Activated naive CD4-positive, alpha-beta T cell treated with anti-CD3 and anti-CD28 coated beads, Interleukin-2, amount 50 U/mL, for 16 hours (primary cell): ENCODE measurements around the gene DPF1.
"Not testable (repeated sequence)": the region's sequence is repeated elsewhere in the genome, so short reads cannot be mapped to it uniquely, and the experiment has no call there.

Experiments
- DNase-seq: peaks from one replicate; pipeline ENCODE4 v3.0.0-alpha.2; 2020

DPF1 gene

GRCh38 chr19:38224014-38224862 is at the start of gene DPF1:
Gene DPF1 (minus strand): TSS chr19:38224222. CDS start chr19:38224142, 80 bp downstream.
- DNase-seq = peak; percentile 62

GRCh38 chr19:38273499-38273898 is 49.5 kb upstream of the DPF1 start:
- DNase-seq = no peak

GRCh38 chr19:38270587-38271167 is 46.7 kb upstream of the DPF1 start:
- DNase-seq = no peak

GRCh38 chr19:38268539-38268938 is 44.5 kb upstream of the DPF1 start:
- no peak for DNase-seq

GRCh38 chr19:38267761-38268483 is 43.9 kb upstream of the DPF1 start:
- no peak for DNase-seq

GRCh38 chr19:38266981-38267597 is 43.1 kb upstream of the DPF1 start:
- no peak for DNase-seq

- no peak for DNase-seq
Observed at GRCh38 chr19:38265921-38266429, 42.0 kb upstream of the DPF1 start.

GRCh38 chr19:38265213-38265861 is 41.3 kb upstream of the DPF1 start:
- DNase-seq = no peak

- peak; percentile 61 for DNase-seq
Observed at GRCh38 chr19:38264486-38265212, 40.6 kb upstream of the DPF1 start, which contains the start of gene SPINT2. Gene SPINT2 (plus strand): TSS chr19:38264573. CDS start chr19:38264893, 320 bp downstream.

GRCh38 chr19:38263689-38264485 is 39.9 kb upstream of the DPF1 start:
- DNase-seq = peak; percentile 71

GRCh38 chr19:38262585-38263268 is 38.7 kb upstream of the DPF1 start:
- DNase-seq = no peak

GRCh38 chr19:38261942-38262341 is 37.9 kb upstream of the DPF1 start:
- DNase-seq = not testable (repeated sequence)

- no peak for DNase-seq
Observed at GRCh38 chr19:38255383-38256014, 31.5 kb upstream of the DPF1 start.

- DNase-seq = no peak
Observed at GRCh38 chr19:38253788-38254187, 29.8 kb upstream of the DPF1 start.

- no peak for DNase-seq
Observed at GRCh38 chr19:38252941-38253691, 29.1 kb upstream of the DPF1 start.

GRCh38 chr19:38252385-38252784 is 28.4 kb upstream of the DPF1 start:
- no peak for DNase-seq

GRCh38 chr19:38251564-38252051 is 27.6 kb upstream of the DPF1 start:
- no peak for DNase-seq

GRCh38 chr19:38250821-38251563 is 27.0 kb upstream of the DPF1 start:
- no peak for DNase-seq
